ENCODE results near the gene NPIPA3.
"Not testable (repeated sequence)": the region's sequence is repeated elsewhere in the genome, so short reads cannot be mapped to it uniquely, and the experiment has no call there.

Gene NPIPA3

DNA sequence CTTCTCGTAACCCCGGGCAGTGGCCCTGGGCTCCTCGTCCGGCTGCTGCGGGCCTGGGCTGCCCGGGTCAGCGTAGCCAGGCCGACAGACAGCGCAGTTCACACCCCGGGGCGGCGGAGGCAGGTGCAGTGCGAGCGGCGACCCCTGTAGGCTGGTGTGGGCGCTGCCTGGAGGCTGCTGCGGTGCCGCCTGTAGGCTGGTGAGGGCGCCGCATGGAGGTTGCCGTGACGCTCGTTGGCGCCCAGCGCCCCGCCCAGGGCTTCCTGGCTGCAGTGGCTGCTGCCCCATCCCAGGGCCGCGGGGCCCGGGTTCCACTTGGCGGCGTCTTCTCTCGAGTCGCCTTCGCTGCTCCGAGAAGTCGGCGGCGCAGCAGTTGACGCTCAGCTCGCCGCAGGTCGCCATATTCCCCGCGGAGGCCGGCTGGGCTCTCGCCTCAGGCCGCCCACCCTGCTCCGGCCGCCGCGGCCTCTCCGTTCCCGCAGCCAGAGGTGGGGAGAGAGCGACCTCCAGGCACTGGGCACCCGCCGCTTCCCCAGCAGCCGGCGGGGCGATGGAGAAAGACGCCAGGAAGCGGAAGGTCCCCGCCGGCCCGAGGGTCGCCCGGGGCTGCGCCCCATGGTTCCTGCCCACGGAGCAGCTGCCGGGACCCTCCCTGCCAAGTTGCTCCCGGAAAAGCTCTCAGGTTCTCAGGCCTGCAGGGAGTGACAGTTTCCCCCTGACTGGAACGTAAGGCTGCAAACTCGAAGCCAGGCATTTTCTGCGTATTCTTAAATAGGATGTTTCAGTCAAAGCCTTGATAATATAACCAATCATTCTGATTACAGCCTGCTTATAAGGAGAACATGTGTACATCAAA, at the start of gene NPIPA3:
Gene NPIPA3 (plus strand): TSS at position 256 of the 856 bp plus-strand sequence. CDS start 5,533 bp downstream, outside the sequence.
- H3K4me3 Mint-ChIP-seq; H3K27ac Mint-ChIP-seq; H3K27me3 Mint-ChIP-seq; H3K36me3 Mint-ChIP-seq (ENCODE audit: low read depth); H3K4me1 Mint-ChIP-seq (ENCODE audit: low read depth); intact Hi-C loops (cut with micrococcal nuclease); H3K9me3 Mint-ChIP-seq: not testable (repeated sequence)

DNA sequence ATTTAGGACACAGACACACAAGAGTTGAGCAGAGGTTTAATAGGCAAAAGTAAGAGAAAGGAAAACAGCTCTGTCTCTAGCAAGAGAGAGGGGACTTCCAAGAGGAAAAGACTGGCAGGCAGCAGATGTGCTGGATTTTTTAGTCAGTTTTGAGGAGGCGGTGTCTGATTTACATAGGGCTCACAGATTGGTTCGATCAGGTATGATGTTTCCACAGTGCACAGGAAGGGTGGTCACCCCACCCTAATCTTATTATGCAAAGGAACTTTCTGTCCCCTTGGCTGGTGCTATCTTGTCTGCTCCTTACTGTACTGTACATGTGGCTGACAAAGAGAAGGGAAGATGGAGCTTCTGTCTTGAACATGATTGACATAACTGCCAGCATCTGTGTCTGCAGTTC, 45.1 kb upstream of the NPIPA3 start:
- peaks cover 90% of the 10 kb centered on the region for H3K36me3 Mint-ChIP-seq (ENCODE audit: low read depth)
- intact Hi-C loops (cut with micrococcal nuclease) = no loop called here
- no peak overlapping the region for H3K4me3 Mint-ChIP-seq
- H3K4me1 Mint-ChIP-seq (ENCODE audit: low read depth) = no peaks in the 10 kb centered on the region
- no peaks in the 10 kb centered on the region for H3K27me3 Mint-ChIP-seq
- no peaks in the 10 kb centered on the region for H3K9me3 Mint-ChIP-seq
- H3K27ac Mint-ChIP-seq = no peak overlapping the region

DNA sequence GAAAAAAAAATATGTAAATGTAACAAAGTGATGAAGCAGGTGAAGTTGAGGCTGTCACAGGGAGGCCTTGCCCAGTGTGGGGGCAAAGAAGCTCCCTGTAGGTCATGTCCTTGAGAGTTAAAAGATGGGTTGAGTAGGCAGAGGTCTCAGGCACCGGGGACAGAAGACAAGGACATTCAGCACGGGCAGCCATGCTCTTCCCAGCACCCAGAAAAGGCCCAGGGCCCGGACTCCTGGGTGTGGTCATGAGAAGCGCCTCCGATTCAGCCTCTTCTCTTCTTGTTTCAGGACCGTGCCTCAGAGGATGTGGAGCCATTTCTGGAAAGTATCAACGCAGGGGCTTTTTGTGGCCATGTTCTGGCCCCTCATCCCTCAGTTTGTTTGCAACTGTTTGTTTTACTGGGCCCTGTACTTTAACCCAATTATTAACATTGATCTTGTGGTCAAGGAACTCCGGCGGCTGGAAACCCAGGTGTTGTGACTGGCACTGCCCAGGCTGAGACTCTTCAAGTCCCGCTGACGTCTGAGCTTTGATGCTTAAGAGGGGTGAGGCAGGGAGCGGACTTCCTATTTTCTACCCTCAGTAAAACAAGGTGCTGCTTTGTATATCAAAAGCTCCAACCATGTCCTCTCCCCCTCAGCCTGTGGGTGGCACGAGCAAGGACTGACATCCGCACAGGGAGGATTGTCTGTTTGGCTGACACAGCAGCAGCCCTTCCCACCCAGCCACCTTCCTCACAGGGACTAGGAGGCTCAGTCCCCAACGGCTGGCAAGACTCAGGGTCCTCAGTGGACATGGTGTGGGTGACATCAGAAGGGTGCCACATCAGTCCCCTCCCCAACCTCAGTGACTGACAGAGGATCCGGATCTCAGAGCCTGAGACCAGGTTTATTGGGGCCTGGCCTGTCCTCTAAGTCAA, 35.6 kb upstream of the NPIPA3 start:
- H3K27ac Mint-ChIP-seq = no peak overlapping the region
- no peaks in the 10 kb centered on the region for H3K27me3 Mint-ChIP-seq
- H3K36me3 Mint-ChIP-seq (ENCODE audit: low read depth) = peaks cover 72% of the 10 kb centered on the region
- no peak overlapping the region for H3K4me3 Mint-ChIP-seq
- H3K4me1 Mint-ChIP-seq (ENCODE audit: low read depth) = no peaks in the 10 kb centered on the region
- no peaks in the 10 kb centered on the region for H3K9me3 Mint-ChIP-seq
- intact Hi-C loops (cut with micrococcal nuclease) = no loop called here

DNA sequence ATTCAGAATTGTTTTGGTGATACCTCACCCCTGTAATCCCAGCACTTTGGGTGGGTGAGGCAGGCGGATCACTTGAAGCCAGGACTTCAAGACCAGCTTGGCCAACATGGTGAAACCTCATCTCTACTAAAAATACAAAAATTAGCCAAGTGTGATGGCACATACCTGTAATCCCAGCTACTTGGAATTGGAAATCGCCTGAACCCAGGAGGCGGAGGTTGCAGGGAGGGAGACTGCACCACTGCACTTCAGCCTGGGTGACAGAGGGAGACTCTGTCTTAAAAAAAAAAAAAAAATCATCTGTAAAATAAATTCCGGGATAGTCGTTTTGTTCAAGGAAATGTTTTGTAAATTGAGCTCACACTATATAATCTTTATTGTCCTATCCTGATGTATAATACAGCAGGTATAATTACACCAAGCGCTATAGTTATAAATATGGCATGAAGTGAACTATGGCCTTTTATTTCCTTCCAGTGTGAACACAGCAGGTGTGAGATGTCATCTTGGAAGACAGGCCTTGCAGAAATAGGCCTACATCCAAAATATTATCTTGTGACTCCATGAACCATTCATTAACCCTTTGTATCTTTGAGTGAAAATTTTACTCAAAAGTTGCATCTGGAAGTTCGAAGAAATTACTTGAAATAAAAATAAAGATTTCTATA, 34.5 kb upstream of the NPIPA3 start:
- H3K27ac Mint-ChIP-seq = no peak overlapping the region
- no peaks in the 10 kb centered on the region for H3K9me3 Mint-ChIP-seq
- intact Hi-C loops (cut with micrococcal nuclease) = no loop called here
- H3K27me3 Mint-ChIP-seq = no peaks in the 10 kb centered on the region
- peaks cover 61% of the 10 kb centered on the region for H3K36me3 Mint-ChIP-seq (ENCODE audit: low read depth)
- no peak overlapping the region for H3K4me3 Mint-ChIP-seq
- H3K4me1 Mint-ChIP-seq (ENCODE audit: low read depth) = no peaks in the 10 kb centered on the region

- Mint-ChIP-seq H3K27me3 (no peaks in the 10 kb centered on the region), H3K36me3 (ENCODE audit: low read depth) (peaks cover 50% of the 10 kb centered on the region), H3K9me3 (no peaks in the 10 kb centered on the region), H3K4me3 (no peak overlapping the region), H3K27ac (no peak overlapping the region), H3K4me1 (ENCODE audit: low read depth) (no peaks in the 10 kb centered on the region)
- intact Hi-C loops (cut with micrococcal nuclease) = no loop called here
Observed at GRCh38 chr16:14669776-14670175, 33.4 kb upstream of the NPIPA3 start.

DNA sequence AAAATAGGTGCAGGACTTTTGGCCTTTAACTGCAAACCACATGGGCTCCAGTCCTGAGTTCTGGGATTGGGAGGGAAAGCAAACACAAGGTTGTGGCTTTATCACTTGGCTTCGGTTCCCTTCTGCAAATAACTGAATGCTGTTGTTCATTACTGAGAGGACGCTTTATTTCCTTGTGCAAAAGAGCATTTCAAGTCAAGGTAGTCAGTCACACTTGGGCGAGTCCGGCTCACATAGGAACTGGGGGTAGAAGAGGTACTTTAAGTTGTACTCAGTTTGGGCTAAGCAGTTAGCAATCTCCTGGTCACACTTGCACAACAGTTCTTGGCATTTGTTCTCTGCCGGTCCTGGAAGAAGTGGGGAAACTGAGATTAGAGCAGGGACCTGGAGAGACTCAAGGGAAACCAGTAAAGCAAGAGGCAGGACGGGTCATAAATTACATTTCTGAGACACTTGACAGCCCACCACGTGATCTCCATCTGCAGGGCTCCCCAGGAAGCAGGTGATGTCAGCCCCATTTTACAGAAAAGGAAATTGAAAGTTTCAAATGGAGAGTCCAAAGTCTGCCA, 30.7 kb upstream of the NPIPA3 start:
- Mint-ChIP-seq H3K9me3 (no peaks in the 10 kb centered on the region), H3K27me3 (no peaks in the 10 kb centered on the region), H3K4me3 (no peak overlapping the region), H3K4me1 (ENCODE audit: low read depth) (no peaks in the 10 kb centered on the region), H3K27ac (no peak overlapping the region), H3K36me3 (ENCODE audit: low read depth) (peaks cover 23% of the 10 kb centered on the region)
- intact Hi-C loops (cut with micrococcal nuclease) = no loop called here

DNA sequence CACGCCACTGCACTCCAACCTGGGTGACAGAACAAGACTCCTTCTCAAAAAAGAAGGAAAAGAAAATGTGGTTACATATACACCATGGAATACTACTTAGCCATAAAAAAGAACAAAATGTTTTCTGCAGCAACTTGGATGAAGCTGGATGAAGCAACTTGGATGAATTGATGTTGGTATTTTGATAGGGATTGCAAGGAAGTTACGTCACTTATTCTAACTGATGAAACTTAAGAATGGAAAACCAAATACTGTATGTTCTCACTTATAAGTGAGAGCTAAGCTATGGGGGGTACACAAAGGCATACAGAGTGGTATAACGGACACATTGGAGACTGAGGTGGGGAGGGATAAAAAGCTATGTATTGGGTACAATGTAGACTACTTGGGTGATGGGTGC, 26.6 kb upstream of the NPIPA3 start:
- Mint-ChIP-seq H3K9me3 (no peaks in the 10 kb centered on the region), H3K27ac (no peak overlapping the region), H3K4me1 (ENCODE audit: low read depth) (no peaks in the 10 kb centered on the region), H3K36me3 (ENCODE audit: low read depth) (no peaks in the 10 kb centered on the region), H3K27me3 (no peaks in the 10 kb centered on the region), H3K4me3 (no peak overlapping the region)
- intact Hi-C loops (cut with micrococcal nuclease) = no loop called here

GRCh38 chr16:14677627-14678026, 25.6 kb upstream of the NPIPA3 start:
- Mint-ChIP-seq H3K27ac (no peak overlapping the region), H3K27me3 (no peaks in the 10 kb centered on the region), H3K4me1 (ENCODE audit: low read depth) (no peaks in the 10 kb centered on the region), H3K9me3 (no peaks in the 10 kb centered on the region), H3K4me3 (no peak overlapping the region), H3K36me3 (ENCODE audit: low read depth) (no peaks in the 10 kb centered on the region)
- intact Hi-C loops (cut with micrococcal nuclease) = no loop called here

GRCh38 chr16:14678748-14679497, 24.3 kb upstream of the NPIPA3 start:
- intact Hi-C loops (cut with micrococcal nuclease) = no loop called here
- Mint-ChIP-seq H3K4me1 (ENCODE audit: low read depth) (no peaks in the 10 kb centered on the region), H3K27ac (no peak overlapping the region)

GRCh38 chr16:14680396-14680795, 22.8 kb upstream of the NPIPA3 start:
- H3K9me3 Mint-ChIP-seq; H3K36me3 Mint-ChIP-seq (ENCODE audit: low read depth); H3K27ac Mint-ChIP-seq; H3K4me1 Mint-ChIP-seq (ENCODE audit: low read depth); H3K4me3 Mint-ChIP-seq; intact Hi-C loops (cut with micrococcal nuclease); H3K27me3 Mint-ChIP-seq: not testable (repeated sequence)

More at GRCh38 chr16:14678748-14679497, 24.3 kb upstream of the NPIPA3 start:
- H3K27me3 Mint-ChIP-seq = no peaks in the 10 kb centered on the region
- H3K9me3 Mint-ChIP-seq = no peaks in the 10 kb centered on the region
- no peaks in the 10 kb centered on the region for H3K36me3 Mint-ChIP-seq (ENCODE audit: low read depth)
- no peak overlapping the region for H3K4me3 Mint-ChIP-seq

DNA sequence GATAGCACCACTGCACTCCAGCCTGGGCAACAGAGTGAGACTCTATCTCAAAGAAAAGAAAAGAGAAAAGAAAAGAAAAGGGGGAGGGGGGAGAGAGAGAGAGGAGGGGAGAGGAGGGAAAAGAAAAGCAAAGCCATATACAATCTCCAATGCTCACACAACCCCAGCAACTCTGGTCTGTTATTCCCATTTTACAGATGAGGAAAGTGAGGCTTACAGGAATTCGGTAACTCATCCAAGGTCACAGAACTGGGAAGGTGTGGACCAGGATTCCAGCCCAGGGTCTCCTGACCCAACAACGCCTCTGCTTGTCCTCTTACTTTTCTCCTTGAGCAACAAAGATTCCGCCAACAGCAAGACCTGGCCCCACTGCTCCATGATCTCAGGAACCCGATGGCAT, 22.1 kb upstream of the NPIPA3 start:
- H3K27ac Mint-ChIP-seq = no peak overlapping the region
- no peaks in the 10 kb centered on the region for H3K36me3 Mint-ChIP-seq (ENCODE audit: low read depth)
- no peak overlapping the region for H3K4me3 Mint-ChIP-seq
- no peaks in the 10 kb centered on the region for H3K4me1 Mint-ChIP-seq (ENCODE audit: low read depth)
- H3K27me3 Mint-ChIP-seq = no peaks in the 10 kb centered on the region
- H3K9me3 Mint-ChIP-seq = no peaks in the 10 kb centered on the region
- intact Hi-C loops (cut with micrococcal nuclease) = no loop called here

DNA sequence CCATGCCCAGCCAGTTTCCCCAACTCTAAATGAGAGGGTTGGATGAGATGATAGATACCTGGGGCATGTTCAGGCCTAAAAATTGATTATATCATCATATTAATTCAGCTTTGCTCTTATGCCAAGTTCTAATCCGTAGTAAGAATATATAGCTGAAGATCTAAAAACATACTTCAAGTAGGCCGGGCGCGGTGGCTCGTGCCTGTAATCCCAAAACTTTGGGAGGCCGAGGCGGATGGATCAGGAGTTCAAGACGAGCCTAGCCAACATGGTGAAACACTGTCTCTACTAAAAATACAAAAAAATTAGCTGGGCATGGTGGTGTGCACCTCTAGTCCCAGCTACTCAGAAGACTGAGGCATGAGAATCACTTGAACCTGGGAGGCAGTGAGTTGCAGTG, 21.1 kb upstream of the NPIPA3 start:
- H3K9me3 Mint-ChIP-seq = no peaks in the 10 kb centered on the region
- H3K27me3 Mint-ChIP-seq = no peaks in the 10 kb centered on the region
- no peak overlapping the region for H3K27ac Mint-ChIP-seq
- H3K4me1 Mint-ChIP-seq (ENCODE audit: low read depth) = no peaks in the 10 kb centered on the region
- intact Hi-C loops (cut with micrococcal nuclease) = no loop called here
- no peak overlapping the region for H3K4me3 Mint-ChIP-seq
- no peaks in the 10 kb centered on the region for H3K36me3 Mint-ChIP-seq (ENCODE audit: low read depth)
